CD1c-positive myeloid dendritic cell (primary cell): ENCODE data around the gene SKAP1.
"Not testable (repeated sequence)": the region's sequence is repeated elsewhere in the genome, so short reads cannot be mapped to it uniquely, and the experiment has no call there.

Experiments used
- DNase-seq: peaks from one replicate; pipeline ENCODE4 v3.0.0-alpha.2; 2016; ENCODE audit errors: extremely low spot score

Gene SKAP1

DNA sequence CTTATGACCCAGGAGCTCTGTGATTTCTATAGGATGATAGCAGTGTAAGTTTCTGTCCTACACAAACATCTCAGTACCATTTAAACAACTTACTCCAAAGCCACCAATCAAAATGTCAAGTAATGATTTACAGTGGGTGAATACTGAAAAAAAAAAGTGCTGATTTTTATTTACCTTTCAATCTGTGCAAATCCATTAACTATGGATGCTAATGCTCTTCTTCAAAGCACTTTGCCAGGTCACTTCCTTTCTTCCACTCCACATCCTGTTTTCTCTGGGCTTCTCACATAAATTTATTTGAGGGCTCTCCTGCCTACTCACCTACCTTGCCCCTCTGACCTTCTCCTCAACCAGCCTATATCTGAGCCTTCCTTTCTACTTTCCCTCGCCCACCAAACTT is 101.6 kb downstream of the SKAP1 start:
- DNase-seq = no peak

DNA sequence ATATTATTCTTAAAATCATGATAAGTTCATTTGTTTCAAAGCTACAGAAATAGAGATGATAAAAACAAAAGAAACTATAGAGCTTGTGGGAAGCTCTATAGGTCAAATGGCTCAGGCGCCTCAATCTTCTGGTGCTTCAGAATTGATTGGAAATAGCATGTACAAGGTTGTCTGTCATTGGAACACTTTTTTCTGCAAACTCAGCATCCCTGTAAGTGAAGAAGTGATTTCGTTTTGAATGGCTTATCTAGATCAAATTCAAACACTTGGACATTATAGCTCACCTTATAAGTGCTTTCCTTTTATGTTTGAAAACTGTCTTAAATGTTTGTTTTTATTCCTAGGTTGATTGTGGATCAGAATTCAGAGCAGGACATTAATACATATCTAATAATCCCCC is 103.7 kb downstream of the SKAP1 start:
- DNase-seq = no peak

DNA sequence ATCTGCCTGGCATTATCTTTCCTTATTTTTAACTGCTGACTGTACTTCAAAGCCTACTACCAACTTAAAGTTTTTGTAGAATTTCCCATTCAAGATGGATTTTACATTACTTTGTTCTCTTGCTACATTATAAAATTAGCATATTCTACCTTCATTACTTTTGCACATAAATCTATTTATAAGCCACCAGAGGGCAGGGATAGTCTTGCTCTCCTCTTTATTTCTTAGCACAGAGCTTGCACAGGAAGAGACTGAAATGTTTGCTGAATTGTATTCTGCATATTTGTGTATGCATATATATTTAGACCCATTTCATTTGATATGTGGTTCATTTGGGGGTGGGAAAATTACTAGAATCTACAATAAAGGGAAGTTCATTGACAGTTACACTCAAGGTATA is 108.0 kb downstream of the SKAP1 start:
- DNase-seq = no peak

DNA sequence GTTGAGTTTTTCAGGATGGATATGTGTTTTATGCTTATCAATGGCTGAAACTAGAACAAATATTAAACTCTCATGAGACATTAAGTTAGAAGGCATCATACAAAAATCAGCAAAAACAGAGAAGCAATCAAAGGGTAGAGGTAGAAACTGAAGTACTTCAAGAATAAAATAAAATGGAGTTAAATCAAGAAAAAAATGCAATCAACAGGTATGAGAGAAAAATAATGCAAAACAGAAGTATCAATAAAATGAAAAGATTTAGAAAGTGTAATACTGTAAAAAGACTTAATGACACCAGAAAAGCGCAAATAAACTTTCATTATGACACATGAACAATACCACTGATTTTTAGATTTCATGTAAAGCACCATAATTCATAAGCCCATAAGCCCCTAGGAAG is 112.3 kb downstream of the SKAP1 start:
- no peak for DNase-seq

DNA sequence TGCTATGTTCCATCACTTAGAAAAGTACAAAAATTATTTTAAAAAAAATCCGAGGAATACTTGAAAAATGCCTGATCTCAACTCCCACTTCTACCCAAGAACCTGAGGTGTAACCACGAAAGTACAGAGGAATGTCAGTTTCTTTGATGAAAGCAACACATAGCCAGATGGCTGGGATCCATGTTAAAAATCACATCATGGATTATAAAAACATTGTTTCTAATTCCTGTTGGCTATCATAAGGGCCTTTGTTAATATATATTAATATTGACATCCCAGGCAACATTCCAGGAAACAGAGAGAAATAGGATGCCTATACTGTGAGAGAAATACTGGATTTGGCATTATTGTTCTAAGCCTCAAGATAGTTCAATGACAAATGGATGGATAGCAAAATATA is 115.3 kb downstream of the SKAP1 start:
- DNase-seq = no peak

DNA sequence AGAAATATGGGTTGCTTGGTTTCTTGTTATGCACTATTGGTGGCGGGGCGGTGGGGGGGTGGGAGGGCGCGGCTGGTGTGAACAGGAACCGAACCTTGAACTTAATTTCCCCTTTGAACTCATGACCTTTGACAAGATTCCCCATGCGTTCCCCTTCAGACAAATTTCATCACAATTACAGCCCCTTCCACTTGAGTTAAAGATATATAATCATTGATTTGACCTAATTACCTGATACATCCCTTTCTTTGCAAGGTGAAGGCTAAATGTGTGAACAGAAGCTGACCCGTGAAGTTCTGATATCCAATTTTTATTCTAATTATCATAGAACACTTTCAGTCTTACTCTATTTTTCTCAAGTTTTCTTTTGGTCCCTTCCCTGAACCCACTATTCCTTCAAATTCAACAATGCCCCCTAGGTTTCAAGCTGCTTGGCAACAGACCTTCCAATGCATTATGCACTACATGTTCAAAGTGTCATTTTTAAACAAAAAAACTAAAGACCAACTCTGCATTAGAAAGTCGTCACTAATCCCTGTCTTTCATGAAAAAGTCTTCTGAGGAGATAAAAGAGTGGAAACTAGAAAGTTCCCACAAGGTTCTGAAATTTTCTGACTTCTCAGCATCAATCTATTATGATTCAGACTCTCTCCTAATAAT is 116.8 kb downstream of the SKAP1 start:
- DNase-seq = no peak

DNA sequence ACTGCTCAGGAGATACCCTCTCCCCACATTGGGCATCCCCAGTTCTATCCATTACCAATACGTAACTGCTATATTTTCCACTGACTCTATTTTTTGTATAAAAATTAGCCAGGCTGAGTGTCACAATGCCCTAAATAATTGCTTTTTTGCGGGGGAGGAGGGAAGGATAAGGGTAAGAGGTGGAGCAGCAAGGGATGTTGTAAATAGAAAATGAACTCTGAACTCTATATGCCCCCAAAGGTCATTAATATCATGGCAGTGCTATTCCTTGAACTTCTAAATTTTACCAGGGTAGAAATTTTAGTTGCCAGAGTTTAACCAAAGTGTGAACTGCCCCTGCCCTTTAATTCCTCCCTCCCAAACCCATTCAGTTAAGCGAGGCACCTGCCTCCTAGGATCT is 118.7 kb downstream of the SKAP1 start:
- DNase-seq = no peak

DNA sequence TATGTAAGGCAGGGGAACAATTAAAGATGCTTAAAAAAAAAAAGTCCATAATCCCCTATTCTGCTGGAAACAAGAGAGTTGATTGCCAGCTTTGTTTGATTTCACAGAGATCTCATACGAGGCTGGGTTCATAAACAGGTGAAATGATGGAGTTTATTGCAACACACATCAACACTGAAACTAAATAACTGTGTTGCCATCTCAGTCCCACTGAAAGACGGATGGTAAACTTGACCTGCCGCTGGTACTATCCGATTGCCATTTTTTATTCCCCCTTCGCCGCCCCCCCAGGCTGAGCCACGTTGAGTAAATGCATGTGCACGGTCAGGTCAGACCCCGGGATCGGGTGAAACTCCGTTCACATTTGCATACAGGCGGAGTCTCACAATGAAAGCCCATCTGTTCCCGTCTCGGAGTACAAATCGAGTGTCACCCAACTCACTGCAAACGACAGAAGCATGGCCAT is 119.2 kb downstream of the SKAP1 start:
- no peak for DNase-seq

DNA sequence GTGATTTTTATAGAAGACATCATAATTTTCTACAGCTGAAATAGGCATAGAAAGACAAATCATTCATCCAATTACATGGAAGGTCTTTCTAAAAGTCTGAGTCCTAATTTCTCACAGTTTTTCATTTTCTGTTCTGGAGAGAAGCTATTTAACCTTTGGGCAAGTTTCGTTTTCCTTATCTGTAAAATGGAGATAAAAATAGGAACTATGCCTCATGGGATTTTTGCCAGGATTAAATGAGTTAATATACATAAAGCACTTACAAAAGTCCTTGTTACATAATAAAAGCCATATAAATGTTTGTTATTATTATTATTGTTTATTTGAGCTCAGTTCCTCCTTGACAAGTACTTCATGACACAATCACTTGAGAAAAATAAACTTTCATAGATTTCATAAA is 121.4 kb downstream of the SKAP1 start:
- no peak for DNase-seq

DNA sequence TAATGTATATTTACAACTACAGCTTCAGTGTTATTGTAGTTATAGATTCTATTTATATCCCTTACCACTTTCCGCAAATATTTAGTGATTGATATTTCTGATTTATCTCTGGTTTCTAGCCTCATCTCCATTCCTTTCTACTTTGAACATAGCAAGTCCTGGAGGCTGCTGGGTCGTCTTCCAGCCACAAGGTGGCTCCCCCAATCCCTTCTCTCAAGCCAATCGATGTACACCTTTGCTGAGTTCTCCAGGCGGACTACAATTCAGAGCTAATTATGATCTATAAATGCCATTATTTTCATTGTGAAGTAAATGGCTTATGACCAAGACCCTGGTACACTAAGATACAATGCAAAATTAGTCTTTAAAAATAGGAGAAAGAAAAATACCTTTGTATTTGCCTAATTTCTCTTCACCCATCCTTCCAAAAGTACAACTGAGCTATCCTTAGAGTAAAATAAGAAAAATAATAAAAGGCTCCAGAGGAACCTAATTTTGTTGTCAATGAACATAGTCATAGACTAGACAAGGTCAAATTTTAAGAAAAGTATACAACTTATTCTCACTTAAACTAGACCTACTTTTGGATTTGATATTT is 122.1 kb downstream of the SKAP1 start:
- DNase-seq = peak; percentile 55

DNA sequence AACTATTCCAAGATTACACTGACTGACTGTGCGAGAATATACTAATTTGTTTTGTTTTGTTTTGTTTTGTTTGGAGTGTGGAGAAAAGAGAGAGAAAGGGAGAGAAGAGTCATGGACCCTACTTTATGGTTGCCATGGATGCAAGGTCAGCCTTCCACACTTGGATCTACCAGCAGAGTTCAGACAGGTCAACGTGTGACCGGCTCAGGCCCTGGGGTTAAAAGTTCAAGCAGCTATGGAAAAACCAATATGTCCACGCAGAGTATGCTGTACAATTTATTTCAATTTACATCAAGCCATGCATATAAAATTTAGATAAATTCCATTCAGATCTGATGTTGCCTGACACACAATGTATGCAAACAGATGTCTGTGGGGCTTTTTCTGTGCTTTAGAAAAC is 122.8 kb downstream of the SKAP1 start:
- no peak for DNase-seq

DNA sequence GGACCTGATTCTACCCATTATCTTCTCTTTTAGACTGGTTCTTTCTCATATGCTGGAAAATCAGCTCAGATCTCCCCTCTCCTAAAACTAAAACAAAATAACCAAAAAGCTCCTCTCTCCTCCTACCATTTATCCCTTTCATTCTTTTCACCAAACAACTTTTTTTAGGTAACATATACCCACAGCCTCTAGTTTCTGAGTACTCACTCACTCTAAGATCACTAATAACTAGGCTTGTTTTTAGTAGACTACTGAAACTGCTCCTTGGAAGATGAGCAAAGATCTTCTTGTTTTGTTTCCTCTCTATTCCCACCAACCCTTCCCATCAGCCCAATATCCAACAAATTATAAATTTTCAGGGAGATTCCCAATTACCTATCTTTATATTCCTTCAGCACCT is 129.0 kb downstream of the SKAP1 start:
- no peak for DNase-seq

DNA sequence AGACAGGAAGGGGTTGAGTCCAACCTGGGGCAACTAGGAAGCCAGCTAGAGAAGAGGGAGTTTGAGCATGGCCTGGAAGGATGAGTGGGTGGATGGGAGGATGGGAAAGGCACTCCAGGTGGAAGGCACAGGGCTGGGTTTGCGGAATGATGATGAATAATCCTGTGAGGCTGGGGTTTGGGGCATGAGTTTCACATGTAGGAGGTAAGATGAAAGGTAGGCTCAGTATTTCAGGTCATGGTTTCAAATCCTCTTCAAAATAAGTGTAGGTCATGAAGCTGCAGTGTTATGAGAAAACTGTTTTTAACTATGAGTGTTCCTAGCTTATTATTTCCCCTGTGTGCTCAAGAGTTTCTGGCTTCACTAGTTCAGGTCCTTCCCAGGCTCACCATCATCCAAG is 130.3 kb downstream of the SKAP1 start:
- DNase-seq = no peak

DNA sequence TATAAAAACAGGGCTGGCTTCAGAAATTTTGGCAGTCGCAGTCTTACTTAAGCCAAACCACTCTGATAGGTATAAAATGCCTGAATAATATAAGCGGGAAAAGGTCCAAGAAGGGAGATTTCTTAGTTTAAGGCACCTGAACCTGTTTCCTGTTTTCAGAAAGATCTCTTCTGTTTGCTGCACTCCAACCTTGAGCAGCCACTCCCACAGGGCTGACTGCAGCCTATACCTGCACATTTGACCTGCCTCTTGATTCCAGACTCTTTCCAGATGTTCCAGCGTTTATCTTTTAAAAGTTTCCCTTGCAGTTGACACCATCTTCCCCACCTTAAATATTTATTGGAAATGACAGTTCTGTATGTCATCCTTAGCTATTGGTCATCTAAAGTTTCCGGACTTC is 132.2 kb downstream of the SKAP1 start:
- no peak for DNase-seq

DNA sequence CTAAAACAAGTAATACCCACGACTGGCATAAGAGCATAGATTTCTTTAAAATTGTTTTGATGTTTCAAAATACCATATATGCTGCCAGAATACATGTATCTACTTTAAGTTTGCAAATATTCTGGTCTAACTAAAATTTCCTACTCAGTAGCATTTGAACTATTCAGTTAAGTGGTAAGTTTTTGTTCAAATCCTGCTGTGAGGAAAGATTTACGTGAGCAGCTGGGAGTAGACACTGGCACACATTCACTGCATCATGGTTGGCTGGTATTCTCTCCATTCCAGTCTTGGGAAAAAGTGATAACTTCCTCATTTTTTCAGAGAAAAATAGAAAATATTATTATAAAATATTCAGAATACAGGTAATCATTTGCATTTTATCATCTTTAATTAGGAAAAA is 133.6 kb downstream of the SKAP1 start:
- DNase-seq = no peak

DNA sequence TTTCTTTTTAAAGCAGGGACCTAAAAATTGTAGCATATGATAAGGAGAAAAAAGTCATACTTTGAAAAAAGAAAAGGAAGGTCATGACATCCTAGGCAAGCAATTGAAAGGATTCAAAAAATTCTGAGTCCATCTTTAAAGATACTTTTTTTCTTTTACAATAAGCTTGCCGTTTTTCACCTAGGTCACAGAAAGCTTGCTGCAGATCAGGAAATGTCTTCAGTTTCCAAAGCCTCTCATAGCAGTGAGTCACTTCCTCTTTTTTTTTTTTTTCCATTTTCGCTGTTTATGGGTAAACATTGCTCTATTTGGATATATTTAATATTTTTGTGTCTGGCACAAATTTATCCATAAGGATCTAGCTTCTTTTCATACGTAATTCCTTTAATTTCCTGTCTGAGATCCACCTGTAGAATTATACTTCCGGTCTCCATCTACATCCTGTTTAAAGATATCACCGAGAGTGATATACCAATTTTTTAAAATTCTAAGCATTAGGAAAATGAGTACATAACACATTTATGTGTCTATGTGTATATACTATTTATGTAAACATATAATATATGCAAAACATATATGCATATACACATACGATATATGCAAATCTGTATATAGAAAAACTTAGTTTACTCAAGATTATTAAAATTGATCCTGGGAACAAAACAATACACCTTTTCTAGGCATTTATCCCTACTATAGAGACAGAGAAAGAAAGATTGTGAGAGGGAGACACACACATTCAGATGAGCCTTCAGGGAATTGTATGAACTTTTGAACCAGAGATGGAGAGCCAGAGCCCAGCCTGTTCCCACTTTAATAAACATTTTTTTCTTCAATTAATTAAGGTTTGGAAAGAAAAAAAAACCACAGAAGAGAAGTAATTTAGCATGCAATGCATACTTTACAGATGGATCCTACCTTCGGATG is 134.4 kb downstream of the SKAP1 start:
- DNase-seq = peak; percentile 62

DNA sequence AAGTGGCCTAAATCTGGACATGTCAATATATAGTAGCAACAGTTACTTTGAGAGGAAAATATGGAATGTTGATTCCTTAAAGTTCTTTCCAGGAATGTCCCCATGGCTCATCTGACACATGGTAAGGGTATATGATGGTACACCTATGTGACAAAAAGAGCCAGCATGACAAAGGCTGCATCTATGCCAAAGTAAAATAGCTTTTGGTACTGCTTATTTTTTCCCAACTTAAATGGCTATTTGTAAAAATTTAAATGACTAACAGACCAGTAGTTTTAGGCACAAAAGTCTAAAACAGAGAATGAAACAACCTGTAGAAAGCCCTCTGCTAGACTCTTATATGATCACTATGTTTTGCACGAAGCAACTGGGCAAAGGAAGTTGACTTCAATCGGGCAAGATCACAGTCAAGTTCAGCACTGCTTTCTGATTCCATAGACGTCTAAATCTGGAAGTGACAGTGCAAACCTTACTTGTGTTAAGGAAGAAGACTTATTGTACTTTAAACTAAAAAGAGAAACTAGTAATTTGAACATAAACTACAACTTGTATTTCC is 135.1 kb downstream of the SKAP1 start:
- DNase-seq = peak; percentile 6

DNA sequence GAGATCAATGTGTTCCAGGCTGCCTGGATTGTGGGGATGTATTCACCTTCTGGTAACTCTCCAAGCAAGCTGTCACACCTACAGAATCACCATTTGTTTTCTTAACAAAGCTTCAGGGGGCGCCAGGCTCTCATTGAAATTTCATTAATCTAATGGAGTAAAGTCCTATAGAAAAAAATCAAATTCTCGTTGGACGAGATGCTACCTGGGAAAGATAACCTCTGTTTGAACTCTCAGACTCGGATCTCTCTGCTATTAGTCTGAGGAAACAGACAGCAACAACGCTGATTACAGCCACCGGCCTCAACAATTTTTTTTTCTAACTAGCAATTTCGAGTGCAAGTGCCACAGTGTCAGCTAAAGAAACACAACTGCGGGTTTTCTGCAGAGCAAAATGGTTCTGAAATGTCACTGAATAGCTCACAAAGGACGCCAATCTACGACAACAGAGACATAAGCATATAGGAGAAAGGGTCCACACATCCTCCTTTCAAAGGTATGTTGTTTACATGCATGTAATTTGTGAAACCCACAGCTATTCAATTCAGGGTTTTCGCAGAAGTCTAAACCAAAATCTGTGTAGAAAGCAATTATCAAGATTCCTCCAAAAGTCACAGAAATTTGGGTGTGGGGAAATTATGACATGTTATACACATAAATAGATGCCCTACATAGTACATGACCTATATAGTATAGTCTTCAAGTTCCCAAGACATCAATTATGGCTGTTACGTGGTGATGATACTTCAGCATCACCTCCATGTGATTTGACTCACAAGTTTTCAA is 135.8 kb downstream of the SKAP1 start:
- no peak for DNase-seq

DNA sequence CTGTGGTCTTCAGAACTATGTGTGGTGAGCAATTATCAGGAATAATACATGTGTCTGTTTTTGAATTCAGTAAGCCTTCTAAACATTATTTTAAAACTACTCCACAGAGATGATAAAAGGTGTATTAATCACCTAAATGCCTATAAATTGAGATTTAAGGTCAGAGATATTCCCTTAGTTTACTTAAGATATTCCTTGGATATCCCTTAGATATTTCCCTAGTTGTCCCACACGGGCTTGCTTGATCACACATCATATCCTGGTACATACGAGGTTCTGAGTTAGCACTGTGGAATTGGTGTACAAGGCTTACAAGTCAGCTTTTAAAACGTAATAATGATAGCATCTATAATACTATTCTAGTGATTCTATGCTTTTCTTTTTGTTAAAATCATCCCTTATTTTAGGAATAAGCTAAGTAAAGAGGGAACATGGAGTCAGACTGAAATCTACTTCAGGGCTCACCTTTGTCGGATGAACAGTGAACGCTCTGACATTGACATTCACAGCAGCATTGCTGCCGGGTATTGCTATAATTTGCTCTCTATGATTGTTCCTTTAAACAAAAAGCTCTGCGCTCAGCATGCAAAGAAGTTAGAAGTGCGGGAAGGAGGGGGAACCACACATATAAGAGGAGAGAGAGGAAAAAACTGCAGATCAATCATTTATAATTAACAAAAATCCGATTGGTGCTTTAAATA is 136.5 kb downstream of the SKAP1 start:
- DNase-seq = no peak

DNA sequence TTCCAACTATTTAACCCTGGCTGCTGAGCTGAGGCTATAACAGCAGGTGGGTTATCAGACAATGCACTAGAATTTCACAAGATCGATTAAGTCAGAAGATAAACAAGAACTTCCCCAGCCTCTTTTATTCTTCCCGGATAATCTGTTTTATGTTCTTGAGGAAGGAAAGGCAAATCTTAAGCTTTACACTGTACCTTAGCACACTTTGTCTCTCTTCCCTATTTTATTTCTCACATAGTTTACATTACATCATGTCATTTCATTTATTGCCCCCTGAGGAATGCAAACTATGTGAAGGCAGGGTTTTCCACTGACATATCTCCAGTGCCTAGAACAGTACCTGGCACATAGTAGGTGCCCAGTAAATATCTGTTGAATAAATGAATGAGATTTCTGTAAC is 139.6 kb downstream of the SKAP1 start:
- no peak for DNase-seq

DNA sequence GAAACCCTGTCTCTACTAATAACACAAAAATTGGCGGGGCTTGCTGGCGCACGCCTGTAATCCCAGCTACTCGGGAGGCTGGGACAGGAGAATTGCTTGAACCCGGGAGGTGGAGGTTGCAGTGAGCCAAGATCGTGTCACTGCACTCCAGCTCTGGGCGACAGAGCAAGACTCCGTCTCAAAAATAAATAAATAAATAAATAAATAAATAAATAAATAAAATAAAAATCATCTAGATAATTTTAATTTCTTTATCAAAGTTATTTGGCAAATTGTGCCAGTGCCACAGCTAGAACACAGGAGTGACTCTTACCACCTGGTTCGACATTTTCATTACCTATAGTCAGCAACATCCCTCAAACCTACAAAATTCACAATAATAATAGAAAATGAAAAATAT is 143.1 kb downstream of the SKAP1 start:
- DNase-seq = not testable (repeated sequence)
